OCI-LY3 (cell line): ENCODE results near the gene LRRC3C.

ENCODE experiments used
- H2AFZ ChIP-seq: fragments of 200-600, 300-600 bp; shearing (Covaris generic); 2 replicates; pipeline ENCODE4 v1.6.0; 2014; ENCODE audit warnings: antibody characterized with exemption, low read depth, low read length
- H3K27ac ChIP-seq: fragments of 200-600, 300-600 bp; sonication (generic); 2 replicates; pipeline ENCODE4 v1.5.1; 2014; ENCODE audit warnings: mild to moderate bottlenecking, low read length, moderate library complexity, mixed read lengths
- H3K27me3 ChIP-seq: fragments of 200-600, 300-600 bp; sonication (generic); 2 replicates; pipeline ENCODE4 v1.6.1; 2014; ENCODE audit warnings: low read depth, low read length, mixed read lengths
- H3K36me3 ChIP-seq: fragments of 200-600, 300-600 bp; sonication (generic); replicated peaks from 2 replicates; pipeline ENCODE3; 2014; ENCODE audit warnings: low read depth, low read length, mixed read lengths
- H3K4me1 ChIP-seq: fragments of 300-600, 200-600 bp; sonication (generic); 2 replicates; pipeline ENCODE4 v1.6.1; 2014; ENCODE audit warnings: low read length, mixed read lengths
- H3K4me2 ChIP-seq: fragments of 200-600, 300-600 bp; sonication (generic); 2 replicates; pipeline ENCODE4 v1.6.1; 2014; ENCODE audit warnings: low read length, mixed read lengths
- H3K4me3 ChIP-seq: fragments of 300-600, 200-600 bp; sonication (generic); 2 replicates; pipeline ENCODE4 v1.5.1; 2014; ENCODE audit warnings: antibody characterized with exemption, mild to moderate bottlenecking, low read length, moderate library complexity
- H3K79me2 ChIP-seq: fragments of 300-600, 200-600 bp; shearing (Covaris generic); 2 replicates; pipeline ENCODE4 v1.6.1; 2014; ENCODE audit warnings: mild to moderate bottlenecking, low read length, mixed read lengths
- H3K9ac ChIP-seq: fragments of 300-600, 200-600 bp; shearing (Covaris generic); 2 replicates; pipeline ENCODE4 v1.6.0; 2014; ENCODE audit warnings: mild to moderate bottlenecking, low read length, moderate library complexity
- H3K9me3 ChIP-seq: fragments of 200-600, 300-600 bp; shearing (Covaris generic); 2 replicates; pipeline ENCODE4 v1.6.1; 2014; ENCODE audit warnings: low read length, mixed read lengths; ENCODE audit not compliant: insufficient read depth
- H4K20me1 ChIP-seq: fragments of 200-600, 300-600 bp; sonication (generic); 2 replicates; pipeline ENCODE4 v1.6.1; 2016; ENCODE audit warnings: low read length, mixed read lengths; ENCODE audit not compliant: insufficient read depth
- EZH2phosphoT487 ChIP-seq: fragments of 200-600 bp; shearing (Covaris generic); IDR thresholded peaks from 2 replicates; pipeline ENCODE4 v1.6.1; 2018; ENCODE audit warnings: antibody characterized with exemption, mixed run types, low read depth
- TF ChIP-seq, protein P1 (sequence below): fragments of 200-600, 300-600 bp; sonication (generic); IDR thresholded peaks from 2 replicates; pipeline ENCODE4 v1.5.1; 2014; ENCODE audit warnings: antibody characterized with exemption, low read length, low read depth

LRRC3C gene

DNA sequence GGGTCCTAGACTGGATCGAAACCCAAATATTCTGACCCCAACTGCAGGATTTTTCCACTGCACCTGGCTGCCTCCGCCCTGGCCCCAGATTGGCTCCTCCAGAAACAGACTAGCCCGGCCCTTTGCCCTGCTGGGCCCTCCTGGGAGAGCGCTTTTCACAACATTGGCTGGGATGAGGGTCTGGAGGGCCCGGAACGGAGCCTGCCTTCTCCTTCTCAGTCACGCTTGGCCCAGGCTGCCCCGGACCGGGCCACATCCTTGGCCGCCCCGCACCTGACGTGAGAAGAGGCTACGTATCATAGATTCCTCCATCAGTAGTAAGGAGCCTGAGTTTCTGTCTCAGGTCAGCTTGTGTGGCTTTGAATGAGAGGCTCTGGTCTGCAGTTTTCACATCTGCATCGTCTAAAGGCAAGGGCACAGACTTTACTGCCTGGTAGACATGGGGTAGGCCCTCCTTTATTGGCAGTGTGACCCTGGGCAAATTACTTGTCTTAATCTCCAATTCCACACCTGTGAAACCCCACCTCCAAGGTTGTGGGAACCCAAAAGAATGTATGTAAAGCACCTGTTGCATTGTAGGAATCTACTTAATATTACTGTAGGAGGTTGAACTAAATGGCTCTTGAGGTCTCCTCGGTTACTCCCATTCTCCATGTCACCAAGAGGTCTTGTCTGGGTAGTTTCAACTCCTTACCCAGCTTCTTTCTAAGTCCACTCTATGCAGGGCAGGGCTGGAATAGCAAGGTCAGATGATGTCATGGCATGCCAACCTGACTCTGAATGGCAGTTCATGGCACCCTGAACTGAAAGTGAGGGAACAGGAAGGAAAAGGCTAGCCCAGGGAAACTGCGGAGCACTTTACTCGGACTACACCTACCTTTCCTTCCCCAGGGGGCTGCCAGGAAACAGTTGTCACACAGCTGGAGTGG, 661 bp downstream of the LRRC3C start:
- peak overlapping the region; percentile 90 for H2AFZ ChIP-seq
- H4K20me1 ChIP-seq: peaks cover 19% of the 10 kb centered on the region; the same call in 1 of the 2 replicates
- peaks cover 3% of the 10 kb centered on the region for H3K36me3 ChIP-seq
- peaks cover 33% of the 10 kb centered on the region for H3K4me1 ChIP-seq
- no peaks in the 10 kb centered on the region for H3K27me3 ChIP-seq
- H3K4me3 ChIP-seq: peak overlapping the region; percentile 88
- peak overlapping the region; percentile 77 for H3K9ac ChIP-seq
- H3K4me2 ChIP-seq: peak overlapping the region; percentile 87
- TF ChIP-seq, protein P1, sequence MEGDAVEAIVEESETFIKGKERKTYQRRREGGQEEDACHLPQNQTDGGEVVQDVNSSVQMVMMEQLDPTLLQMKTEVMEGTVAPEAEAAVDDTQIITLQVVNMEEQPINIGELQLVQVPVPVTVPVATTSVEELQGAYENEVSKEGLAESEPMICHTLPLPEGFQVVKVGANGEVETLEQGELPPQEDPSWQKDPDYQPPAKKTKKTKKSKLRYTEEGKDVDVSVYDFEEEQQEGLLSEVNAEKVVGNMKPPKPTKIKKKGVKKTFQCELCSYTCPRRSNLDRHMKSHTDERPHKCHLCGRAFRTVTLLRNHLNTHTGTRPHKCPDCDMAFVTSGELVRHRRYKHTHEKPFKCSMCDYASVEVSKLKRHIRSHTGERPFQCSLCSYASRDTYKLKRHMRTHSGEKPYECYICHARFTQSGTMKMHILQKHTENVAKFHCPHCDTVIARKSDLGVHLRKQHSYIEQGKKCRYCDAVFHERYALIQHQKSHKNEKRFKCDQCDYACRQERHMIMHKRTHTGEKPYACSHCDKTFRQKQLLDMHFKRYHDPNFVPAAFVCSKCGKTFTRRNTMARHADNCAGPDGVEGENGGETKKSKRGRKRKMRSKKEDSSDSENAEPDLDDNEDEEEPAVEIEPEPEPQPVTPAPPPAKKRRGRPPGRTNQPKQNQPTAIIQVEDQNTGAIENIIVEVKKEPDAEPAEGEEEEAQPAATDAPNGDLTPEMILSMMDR: no peak
- no peak for TF ChIP-seq EZH2phosphoT487
- H3K79me2 ChIP-seq: peaks cover 29% of the 10 kb centered on the region
- peak overlapping the region; percentile 42 for H3K27ac ChIP-seq
- H3K9me3 ChIP-seq: no peaks in the 10 kb centered on the region

DNA sequence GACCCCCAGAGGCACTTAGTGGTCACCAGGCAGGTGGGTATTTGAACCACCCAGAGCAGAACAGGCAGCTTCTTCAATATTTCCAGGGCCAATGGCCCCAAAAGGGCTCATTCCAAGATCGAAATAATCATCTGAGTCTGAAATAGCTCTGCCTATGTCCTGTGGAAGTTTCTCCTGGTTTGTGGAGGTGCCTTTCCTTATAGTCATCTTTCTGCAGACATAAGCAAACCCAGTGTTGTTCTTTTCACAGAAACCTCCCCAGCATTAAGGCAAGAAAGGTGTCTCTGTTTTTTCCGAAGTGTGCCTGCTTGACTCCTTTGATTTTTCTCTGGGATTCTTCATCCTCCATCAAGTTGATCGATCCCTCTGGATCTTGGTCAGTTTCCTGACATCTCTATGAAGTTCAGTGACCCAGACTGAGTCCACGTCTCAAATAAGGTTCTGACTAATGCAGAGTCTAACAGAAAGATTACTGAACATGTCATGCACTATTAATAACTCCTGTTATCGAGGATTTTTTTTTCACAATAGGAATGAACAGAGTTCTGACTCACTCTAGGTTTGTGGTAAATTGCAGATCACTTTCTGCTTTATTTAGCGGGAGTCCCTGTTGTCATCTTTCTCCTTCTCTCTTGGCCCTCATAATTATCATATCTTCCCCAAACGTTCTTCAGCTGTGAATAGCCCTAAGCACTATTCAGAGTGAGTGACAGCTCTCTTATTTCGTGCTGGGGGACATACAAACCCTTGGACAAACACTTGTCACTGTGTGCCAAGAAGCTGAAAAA, 1.5 kb downstream of the LRRC3C start:
- Histone ChIP-seq H3K9me3 (no peaks in the 10 kb centered on the region), H2AFZ (no peak overlapping the region), H3K9ac (no peak overlapping the region), H3K4me3 (peak overlapping the region; percentile 88; the same call in 1 of the 2 replicates), H4K20me1 (peaks cover 19% of the 10 kb centered on the region; the same call in 1 of the 2 replicates), H3K4me2 (peak overlapping the region; percentile 87), H3K27me3 (no peaks in the 10 kb centered on the region), H3K27ac (no peak overlapping the region), H3K4me1 (peaks cover 33% of the 10 kb centered on the region), H3K79me2 (peaks cover 29% of the 10 kb centered on the region), H3K36me3 (no peaks in the 10 kb centered on the region)
- no peak for TF ChIP-seq EZH2phosphoT487
- TF ChIP-seq, protein P1: no peak

DNA sequence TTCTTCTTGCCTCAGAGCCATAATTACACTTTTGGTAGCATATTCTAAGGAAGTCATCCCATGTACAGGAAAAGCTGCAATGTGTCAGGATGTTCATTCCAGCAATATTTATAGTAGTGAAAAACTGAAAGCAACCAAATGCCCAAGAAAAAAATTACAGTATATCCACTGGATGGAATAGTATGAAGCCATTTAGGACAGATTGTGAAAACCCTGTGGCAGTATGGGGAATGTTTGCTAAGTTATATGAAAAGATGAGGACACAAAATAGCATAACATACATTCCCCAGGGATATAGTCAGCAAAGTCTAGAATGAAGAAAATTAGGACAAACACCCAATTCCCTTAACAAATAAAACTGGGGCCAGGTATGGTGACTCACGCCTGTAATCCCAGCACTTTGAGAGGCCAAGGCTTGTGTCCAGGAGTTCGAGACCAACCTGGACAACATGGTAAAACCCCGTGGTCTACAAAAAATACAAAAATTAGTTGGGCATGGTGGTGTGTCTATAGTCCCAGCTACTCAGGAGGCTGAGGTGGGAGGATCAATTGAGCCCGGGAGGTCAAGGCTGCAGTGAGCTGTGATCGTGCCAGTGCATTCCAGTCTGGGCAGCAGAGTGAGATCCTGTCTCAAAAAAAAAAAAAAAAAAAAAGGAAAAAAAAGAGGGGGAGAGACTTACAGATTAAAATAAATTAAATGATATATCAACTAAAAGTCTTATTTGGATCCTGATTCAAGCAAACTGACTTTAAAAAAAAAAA, 2.3 kb downstream of the LRRC3C start:
- Histone ChIP-seq H3K79me2 (peaks cover 25% of the 10 kb centered on the region), H3K4me3 (no peak overlapping the region), H3K4me1 (peaks cover 28% of the 10 kb centered on the region), H2AFZ (no peak overlapping the region), H3K36me3 (no peaks in the 10 kb centered on the region), H3K27ac (no peak overlapping the region), H3K4me2 (peak overlapping the region; percentile 87; the same call in 1 of the 2 replicates), H3K9me3 (no peaks in the 10 kb centered on the region), H3K9ac (no peak overlapping the region), H3K27me3 (no peaks in the 10 kb centered on the region), H4K20me1 (peaks cover 18% of the 10 kb centered on the region; the same call in 1 of the 2 replicates)
- TF ChIP-seq, protein P1: no peak
- TF ChIP-seq EZH2phosphoT487: no peak
